Neural cell (in vitro differentiated cells): ENCODE results near the gene KCNJ5. TPM values are rescaled to one million over a fixed set of nuclear protein-coding genes. Genes with fewer than 3 reads are reported as not detected.

Experiments used
- H2AFZ ChIP-seq: fragments of 200-600, 300-800 bp; sonication (generic), shearing (Covaris generic); 2 replicates; pipeline ENCODE4 v1.6.0; 2014; ENCODE audit warnings: low read depth, mild to moderate bottlenecking, antibody characterized with exemption, low read length, moderate library complexity
- H3F3A ChIP-seq: fragments of 200-600 bp; shearing (Covaris generic); 2 replicates; pipeline ENCODE4 v1.6.1; 2016; ENCODE audit warnings: mild to moderate bottlenecking, moderate library complexity, mixed read lengths, antibody characterized with exemption, low read length; ENCODE audit not compliant: insufficient read depth, poor library complexity, severe bottlenecking
- H3K27ac ChIP-seq: fragments of 200-600, 300-800 bp; sonication (generic), shearing (Covaris generic); 2 replicates; pipeline ENCODE4 v1.5.1; 2014; ENCODE audit warnings: mild to moderate bottlenecking, low read length, moderate library complexity
- H3K27me3 ChIP-seq: fragments of 300-800, 200-600 bp; sonication (generic), shearing (Covaris generic); 2 replicates; pipeline ENCODE4 v1.6.0; 2014; ENCODE audit warnings: mild to moderate bottlenecking, low read depth, low read length, moderate library complexity; ENCODE audit not compliant: insufficient read depth
- H3K36me3 ChIP-seq: fragments of 300-800, 200-600 bp; sonication (generic), shearing (Covaris generic); 2 replicates; pipeline ENCODE4 v1.5.1; 2014; ENCODE audit warnings: mild to moderate bottlenecking, antibody characterized with exemption, low read length, moderate library complexity; ENCODE audit not compliant: insufficient read depth
- H3K4me2 ChIP-seq: fragments of 300-800, 200-600 bp; sonication (generic), shearing (Covaris generic); 2 replicates; pipeline ENCODE4 v1.6.0; 2014; ENCODE audit warnings: mild to moderate bottlenecking, low read length
- H3K4me3 ChIP-seq: fragments of 300-800, 200-600 bp; sonication (generic), shearing (Covaris generic); 2 replicates; pipeline ENCODE4 v1.5.1; 2014; ENCODE audit warnings: mild to moderate bottlenecking, low read length, moderate library complexity
- H3K79me2 ChIP-seq: fragments of 200-600 bp; shearing (Covaris generic); replicated peaks from 2 replicates; pipeline ENCODE4 v1.6.0; 2014; ENCODE audit warnings: mild to moderate bottlenecking, low read length, moderate library complexity; ENCODE audit not compliant: insufficient read depth
- H3K9ac ChIP-seq: fragments of 300-800, 200-600 bp; sonication (generic), shearing (Covaris generic); 2 replicates; pipeline ENCODE4 v1.6.1; 2016; ENCODE audit warnings: mild to moderate bottlenecking, low read length, mixed read lengths
- H3K9me2 ChIP-seq: fragments of 200-600 bp; shearing (Covaris generic); 2 replicates; pipeline ENCODE4 v1.6.1; 2016; ENCODE audit warnings: mild to moderate bottlenecking, low read length, mixed read lengths; ENCODE audit not compliant: insufficient read depth
- H3K9me3 ChIP-seq: fragments of 200-600, 300-800 bp; sonication (generic), shearing (Covaris generic); 2 replicates; pipeline ENCODE4 v1.6.1; 2016; ENCODE audit warnings: mild to moderate bottlenecking, mixed run types, low read length, moderate library complexity, mixed read lengths
- H4K20me1 ChIP-seq: fragments of 200-600 bp; shearing (Covaris generic); 2 replicates; pipeline ENCODE4 v1.6.1; 2016; ENCODE audit warnings: mild to moderate bottlenecking, mixed run types; ENCODE audit not compliant: insufficient read depth
- CTCF ChIP-seq: fragments of 450-650 bp; IDR thresholded peaks from 2 replicates; pipeline ENCODE4 v1.5.1; 2014; ENCODE audit warnings: antibody characterized with exemption, mild to moderate bottlenecking, moderate library complexity; ENCODE audit not compliant: poor library complexity, severe bottlenecking
- EP300 ChIP-seq: fragments of 450-650 bp; conservative IDR thresholded peaks from 2 replicates; pipeline ENCODE4 v1.6.1; 2014; ENCODE audit warnings: antibody characterized with exemption, mild to moderate bottlenecking, moderate library complexity; ENCODE audit not compliant: poor library complexity, severe bottlenecking
- EZH2 ChIP-seq: fragments of 200-600, 300-800 bp; shearing (Covaris generic), sonication (generic); IDR thresholded peaks from 2 replicates; pipeline ENCODE4 v1.6.1; 2014; ENCODE audit warnings: antibody characterized with exemption, low read length, borderline replicate concordance, mild to moderate bottlenecking; ENCODE audit not compliant: insufficient read depth, poor library complexity, severe bottlenecking
- MXI1 ChIP-seq: fragments of 450-650 bp; conservative IDR thresholded peaks from 2 replicates; pipeline ENCODE4 v1.6.1; 2014; ENCODE audit warnings: antibody characterized with exemption, mild to moderate bottlenecking; ENCODE audit not compliant: poor library complexity, severe bottlenecking
- POLR2AphosphoS5 ChIP-seq: IDR thresholded peaks from 2 replicates; pipeline ENCODE4 v1.6.1; 2012
- RAD21 ChIP-seq: fragments of 450-650 bp; conservative IDR thresholded peaks from 2 replicates; pipeline ENCODE4 v1.6.1; 2014; ENCODE audit warnings: antibody characterized with exemption, mild to moderate bottlenecking, moderate library complexity
- REST ChIP-seq: IDR thresholded peaks from 2 replicates; pipeline ENCODE4 v1.6.1; 2012; ENCODE audit warnings: borderline replicate concordance
- SMC3 ChIP-seq: fragments of 450-650 bp; conservative IDR thresholded peaks from 2 replicates; pipeline ENCODE4 v1.6.1; 2014; ENCODE audit warnings: antibody characterized with exemption, mild to moderate bottlenecking, moderate library complexity; ENCODE audit not compliant: poor library complexity
- TAF1 ChIP-seq: IDR thresholded peaks from 2 replicates; pipeline ENCODE4 v1.6.1; 2012; ENCODE audit warnings: low read depth
- polyA plus RNA-seq: library from polyadenylated mRNA; depleted of rRNA; stranded (reverse); fragments of >200 nt; gene quantifications from 2 replicates; pipeline ENCODE4 v1.2.3, GENCODE V29; 2014

The KCNJ5 gene
- polyA plus RNA-seq, 1 donor from 2014 or later = 1.1 TPM

GRCh38 chr11:128963744-128964325 is 72.7 kb downstream of the KCNJ5 start:
- Histone ChIP-seq H3F3A (no peaks in the 10 kb centered on the region), H3K9ac (no peak overlapping the region), H3K79me2 (no peaks in the 10 kb centered on the region), H3K27me3 (no peaks in the 10 kb centered on the region), H3K9me3 (no peaks in the 10 kb centered on the region), H3K36me3 (peaks cover 16% of the 10 kb centered on the region), H3K9me2 (no peaks in the 10 kb centered on the region), H2AFZ (no peak overlapping the region), H3K4me2 (no peak overlapping the region), H3K4me3 (no peak overlapping the region), H4K20me1 (no peaks in the 10 kb centered on the region), H3K27ac (no peak overlapping the region)
- TF ChIP-seq RAD21 = no peak
- no peak for TF ChIP-seq CTCF
- no peak for TF ChIP-seq MXI1
- TF ChIP-seq POLR2AphosphoS5 = no peak
- no peak for TF ChIP-seq REST
- no peak for TF ChIP-seq EZH2

- no peaks in the 10 kb centered on the region for H3F3A ChIP-seq
- H3K79me2 ChIP-seq = no peaks in the 10 kb centered on the region
- no peaks in the 10 kb centered on the region for H3K27me3 ChIP-seq
- H3K9ac ChIP-seq = no peak overlapping the region
- H3K9me2 ChIP-seq = no peaks in the 10 kb centered on the region
- H3K9me3 ChIP-seq = no peaks in the 10 kb centered on the region
- H3K27ac ChIP-seq = no peak overlapping the region
- no peak overlapping the region for H3K4me3 ChIP-seq
- no peak overlapping the region for H3K4me2 ChIP-seq
- TF ChIP-seq POLR2AphosphoS5 = no peak
- TF ChIP-seq SMC3 = no peak
- no peak for TF ChIP-seq EZH2
- no peak for TF ChIP-seq CTCF
- TF ChIP-seq TAF1 = no peak
- no peak for TF ChIP-seq REST
- no peak for TF ChIP-seq RAD21
- TF ChIP-seq EP300 = no peak
- no peak for TF ChIP-seq MXI1
- H2AFZ ChIP-seq = no peak overlapping the region
- peaks cover 19% of the 10 kb centered on the region for H3K36me3 ChIP-seq
- no peaks in the 10 kb centered on the region for H4K20me1 ChIP-seq
Measured at GRCh38 chr11:128964463-128964930, 73.3 kb downstream of the KCNJ5 start.
